ENCODE results near the gene SPTBN1.

DNA sequence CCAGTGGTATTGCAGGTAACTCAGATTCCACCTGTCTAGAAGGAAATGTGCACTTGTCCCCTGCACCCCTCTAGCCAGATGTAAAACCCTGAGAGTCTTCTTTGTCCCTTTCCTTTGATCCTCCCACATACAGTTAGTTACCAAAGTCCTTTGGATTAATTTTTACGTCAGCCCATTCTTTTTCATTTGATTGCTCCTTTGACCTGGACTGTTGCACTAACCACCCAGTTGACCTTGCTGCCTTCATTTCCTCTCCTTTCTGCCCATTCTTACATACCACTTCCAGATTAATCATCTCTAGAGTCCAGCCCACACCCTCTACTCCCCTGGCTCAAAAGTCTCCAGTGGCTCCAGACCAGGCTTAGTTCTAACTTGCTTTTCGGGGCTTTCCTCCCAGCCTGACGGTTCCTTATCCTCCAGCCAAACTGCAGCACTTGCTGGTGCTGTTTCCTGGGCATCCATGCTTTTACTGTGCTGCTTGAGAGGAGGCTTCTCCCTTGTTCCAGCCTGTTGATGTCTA is 99.3 kb downstream of the SPTBN1 start:
- TF ChIP-seq BACH2 (CRISPR knock-in tag; IDR thresholded peaks at IDR 0.05; ENCODE audit: borderline replicate concordance) (no peak), RARB (CRISPR knock-in tag; IDR thresholded peaks at IDR 0.05) (no peak), ESRRG (CRISPR knock-in tag; IDR thresholded peaks at IDR 0.05) (no peak), CSDC2 (CRISPR knock-in tag; IDR thresholded peaks at IDR 0.05) (no peak), ZNF70 (CRISPR knock-in tag; IDR thresholded peaks at IDR 0.05) (no peak), ZC3H10 (CRISPR knock-in tag; IDR thresholded peaks at IDR 0.05) (no peak), TCF4 (CRISPR knock-in tag; IDR thresholded peaks at IDR 0.05; ENCODE audit: borderline replicate concordance) (no peak)
- TF ChIP-seq, protein P1, sequence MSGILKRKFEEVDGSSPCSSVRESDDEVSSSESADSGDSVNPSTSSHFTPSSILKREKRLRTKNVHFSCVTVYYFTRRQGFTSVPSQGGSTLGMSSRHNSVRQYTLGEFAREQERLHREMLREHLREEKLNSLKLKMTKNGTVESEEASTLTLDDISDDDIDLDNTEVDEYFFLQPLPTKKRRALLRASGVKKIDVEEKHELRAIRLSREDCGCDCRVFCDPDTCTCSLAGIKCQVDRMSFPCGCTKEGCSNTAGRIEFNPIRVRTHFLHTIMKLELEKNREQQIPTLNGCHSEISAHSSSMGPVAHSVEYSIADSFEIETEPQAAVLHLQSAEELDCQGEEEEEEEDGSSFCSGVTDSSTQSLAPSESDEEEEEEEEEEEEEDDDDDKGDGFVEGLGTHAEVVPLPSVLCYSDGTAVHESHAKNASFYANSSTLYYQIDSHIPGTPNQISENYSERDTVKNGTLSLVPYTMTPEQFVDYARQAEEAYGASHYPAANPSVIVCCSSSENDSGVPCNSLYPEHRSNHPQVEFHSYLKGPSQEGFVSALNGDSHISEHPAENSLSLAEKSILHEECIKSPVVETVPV (CRISPR knock-in tag; IDR thresholded peaks at IDR 0.05), result no peak
- TF ChIP-seq, protein P2, sequence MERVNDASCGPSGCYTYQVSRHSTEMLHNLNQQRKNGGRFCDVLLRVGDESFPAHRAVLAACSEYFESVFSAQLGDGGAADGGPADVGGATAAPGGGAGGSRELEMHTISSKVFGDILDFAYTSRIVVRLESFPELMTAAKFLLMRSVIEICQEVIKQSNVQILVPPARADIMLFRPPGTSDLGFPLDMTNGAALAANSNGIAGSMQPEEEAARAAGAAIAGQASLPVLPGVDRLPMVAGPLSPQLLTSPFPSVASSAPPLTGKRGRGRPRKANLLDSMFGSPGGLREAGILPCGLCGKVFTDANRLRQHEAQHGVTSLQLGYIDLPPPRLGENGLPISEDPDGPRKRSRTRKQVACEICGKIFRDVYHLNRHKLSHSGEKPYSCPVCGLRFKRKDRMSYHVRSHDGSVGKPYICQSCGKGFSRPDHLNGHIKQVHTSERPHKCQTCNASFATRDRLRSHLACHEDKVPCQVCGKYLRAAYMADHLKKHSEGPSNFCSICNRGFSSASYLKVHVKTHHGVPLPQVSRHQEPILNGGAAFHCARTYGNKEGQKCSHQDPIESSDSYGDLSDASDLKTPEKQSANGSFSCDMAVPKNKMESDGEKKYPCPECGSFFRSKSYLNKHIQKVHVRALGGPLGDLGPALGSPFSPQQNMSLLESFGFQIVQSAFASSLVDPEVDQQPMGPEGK (CRISPR knock-in tag; IDR thresholded peaks at IDR 0.05; ENCODE audit: borderline replicate concordance), result no peak
- TF ChIP-seq, protein P3, sequence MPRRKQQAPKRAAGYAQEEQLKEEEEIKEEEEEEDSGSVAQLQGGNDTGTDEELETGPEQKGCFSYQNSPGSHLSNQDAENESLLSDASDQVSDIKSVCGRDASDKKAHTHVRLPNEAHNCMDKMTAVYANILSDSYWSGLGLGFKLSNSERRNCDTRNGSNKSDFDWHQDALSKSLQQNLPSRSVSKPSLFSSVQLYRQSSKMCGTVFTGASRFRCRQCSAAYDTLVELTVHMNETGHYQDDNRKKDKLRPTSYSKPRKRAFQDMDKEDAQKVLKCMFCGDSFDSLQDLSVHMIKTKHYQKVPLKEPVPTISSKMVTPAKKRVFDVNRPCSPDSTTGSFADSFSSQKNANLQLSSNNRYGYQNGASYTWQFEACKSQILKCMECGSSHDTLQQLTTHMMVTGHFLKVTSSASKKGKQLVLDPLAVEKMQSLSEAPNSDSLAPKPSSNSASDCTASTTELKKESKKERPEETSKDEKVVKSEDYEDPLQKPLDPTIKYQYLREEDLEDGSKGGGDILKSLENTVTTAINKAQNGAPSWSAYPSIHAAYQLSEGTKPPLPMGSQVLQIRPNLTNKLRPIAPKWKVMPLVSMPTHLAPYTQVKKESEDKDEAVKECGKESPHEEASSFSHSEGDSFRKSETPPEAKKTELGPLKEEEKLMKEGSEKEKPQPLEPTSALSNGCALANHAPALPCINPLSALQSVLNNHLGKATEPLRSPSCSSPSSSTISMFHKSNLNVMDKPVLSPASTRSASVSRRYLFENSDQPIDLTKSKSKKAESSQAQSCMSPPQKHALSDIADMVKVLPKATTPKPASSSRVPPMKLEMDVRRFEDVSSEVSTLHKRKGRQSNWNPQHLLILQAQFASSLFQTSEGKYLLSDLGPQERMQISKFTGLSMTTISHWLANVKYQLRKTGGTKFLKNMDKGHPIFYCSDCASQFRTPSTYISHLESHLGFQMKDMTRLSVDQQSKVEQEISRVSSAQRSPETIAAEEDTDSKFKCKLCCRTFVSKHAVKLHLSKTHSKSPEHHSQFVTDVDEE (CRISPR knock-in tag; IDR thresholded peaks at IDR 0.05), result no peak
